K562 (cell line): ENCODE measurements around the gene GYPC. TPM values are rescaled to one million over a fixed set of nuclear protein-coding genes. Genes with fewer than 3 reads are reported as not detected.

Source experiments
- BRD9 ChIP-seq: fragments of 450-650 bp; IDR thresholded peaks from 2 replicates; pipeline ENCODE4 v1.6.1; 2018; ENCODE audit warnings: low read depth; ENCODE audit not compliant: partially characterized antibody
- C11orf30 ChIP-seq: fragments of 450-650 bp; IDR thresholded peaks from 2 replicates; pipeline ENCODE4 v1.6.1; 2016; ENCODE audit warnings: low read depth, mild to moderate bottlenecking
- FOXJ3 ChIP-seq: sonication (generic); formaldehyde crosslinking; IDR thresholded peaks from 2 replicates; pipeline ENCODE4 v1.4.0; 2020; ENCODE audit warnings: mild to moderate bottlenecking, missing genetic modification reagents
- GTF2F1 ChIP-seq: IDR thresholded peaks from 2 replicates; pipeline ENCODE4 v1.6.1; 2011; ENCODE audit warnings: low read depth, low read length, improper control_type of control experiment
- HDGF ChIP-seq: fragments of 450-650 bp; IDR thresholded peaks from 2 replicates; pipeline ENCODE4 v1.6.1; 2016
- NR4A1 ChIP-seq, 2 experiments: fragments of 250-450 bp in 1 of 2; fragments of 450-650 bp in 1 of 2; sonication (Bioruptor Pico) in 1 of 2; IDR thresholded peaks; 2 replicates each; pipeline versions ENCODE4 v1.4.0 to v1.6.1; 2016 to 2020; ENCODE audit warnings: mild to moderate bottlenecking in 2 of 2, missing compliant biosample characterization in 1 of 2, missing genetic modification characterization in 1 of 2, moderate library complexity in 1 of 2
- PHB2 ChIP-seq: fragments of 450-650 bp; IDR thresholded peaks from 2 replicates; pipeline ENCODE4 v1.6.1; 2017; ENCODE audit warnings: low read depth
- RBFOX2 ChIP-seq: fragments of 200-400 bp; formaldehyde crosslinking; IDR thresholded peaks from 2 replicates; pipeline ENCODE4 v1.6.1; 2017; ENCODE audit warnings: low read depth, mild to moderate bottlenecking, low read length, moderate library complexity
- RBM15 ChIP-seq: fragments of 200-400 bp; formaldehyde crosslinking; IDR thresholded peaks from 2 replicates; pipeline ENCODE4 v1.6.1; 2018; ENCODE audit warnings: mild to moderate bottlenecking, low read length, moderate library complexity; ENCODE audit not compliant: insufficient read depth
- RFX5 ChIP-seq: IDR thresholded peaks from 2 replicates; pipeline ENCODE4 v1.6.1; 2011; ENCODE audit warnings: low read depth, mild to moderate bottlenecking, improper control_type of control experiment, low read length
- TSC22D4 ChIP-seq: fragments of 450-650 bp; IDR thresholded peaks from 2 replicates; pipeline ENCODE4 v1.6.1; 2016; ENCODE audit warnings: missing genetic modification characterization, missing biosample characterization, control low read depth
- ZBTB1 ChIP-seq: sonication (generic); formaldehyde crosslinking; IDR thresholded peaks from 2 replicates; pipeline ENCODE4 v1.8.1; 2023; ENCODE audit warnings: missing genetic modification reagents, low read depth, mild to moderate bottlenecking, borderline replicate concordance
- ZNF165 ChIP-seq: fragments of 250-450 bp; sonication (Bioruptor Pico); IDR thresholded peaks from 2 replicates; pipeline ENCODE4 v1.4.0; 2020; ENCODE audit warnings: borderline replicate concordance
- ZNF57 ChIP-seq: fragments of 450-650 bp; formaldehyde crosslinking; IDR thresholded peaks from 2 replicates; pipeline ENCODE4 v1.4.0; 2020; ENCODE audit warnings: mild to moderate bottlenecking, moderate library complexity
- polyA plus RNA-seq, 8 experiments: library from polyadenylated mRNA; depleted of rRNA in 4 of 8; stranded (reverse) in 5 of 8; unstranded in 3 of 8; fragments of >200 nt; fragmentation: Nextera tagmentation in 2 of 8; fragmentation: Illumina TruSeq in 1 of 8; extraction: Ambion mirVana in 2 of 8; extraction: Trizol in 1 of 8; gene quantifications; 2 replicates each; pipeline versions ENCODE4 v1.2.1 to v1.2.3, GENCODE V29; 2011 to 2014; ENCODE audit warnings: inconsistent platforms in 1 of 8, missing spikeins in 1 of 8
- total RNA-seq, 7 experiments: library from RNA; depleted of rRNA in 6 of 7; stranded (reverse); fragments of >200 nt in 6 of 7; fragmentation: Illumina TruSeq in 2 of 7; extraction: Trizol in 2 of 7; gene quantifications; 2 replicates each; pipeline versions ENCODE4 v1.2.1 to v1.2.3, GENCODE V29; 2011 to 2021; ENCODE audit warnings: low replicate concordance in 1 of 7
- TF ChIP-seq, protein P1 (sequence below): sonication (generic); IDR thresholded peaks from 2 replicates; pipeline ENCODE4 v1.6.1; 2016
- TF ChIP-seq, protein P2 (sequence below): fragments of 250-450 bp; sonication (Bioruptor Pico); IDR thresholded peaks from 2 replicates; pipeline ENCODE4 v1.8.0; 2021; ENCODE audit warnings: mild to moderate bottlenecking, moderate library complexity
- TF ChIP-seq, protein P3 (sequence below): sonication (generic); formaldehyde crosslinking; IDR thresholded peaks from 2 replicates; pipeline ENCODE4 v1.8.1; 2023; ENCODE audit warnings: mild to moderate bottlenecking, missing genetic modification reagents
- TF ChIP-seq, protein P4 (sequence below): fragments of 150-350 bp; conservative IDR thresholded peaks from 2 replicates; pipeline ENCODE4 v1.6.1; 2014; ENCODE audit warnings: low read length
- TF ChIP-seq, protein P5 (sequence below): fragments of 450-650 bp; IDR thresholded peaks from 2 replicates; pipeline ENCODE4 v1.6.1; 2016; ENCODE audit warnings: antibody characterized with exemption

The GYPC gene
- total and polyA plus RNA-seq, 9 of the 15 experiments (the other 6 are each of a cell fraction or from before 2014, with no cell fraction given) = 50.6 to 282 (median 194) TPM

DNA sequence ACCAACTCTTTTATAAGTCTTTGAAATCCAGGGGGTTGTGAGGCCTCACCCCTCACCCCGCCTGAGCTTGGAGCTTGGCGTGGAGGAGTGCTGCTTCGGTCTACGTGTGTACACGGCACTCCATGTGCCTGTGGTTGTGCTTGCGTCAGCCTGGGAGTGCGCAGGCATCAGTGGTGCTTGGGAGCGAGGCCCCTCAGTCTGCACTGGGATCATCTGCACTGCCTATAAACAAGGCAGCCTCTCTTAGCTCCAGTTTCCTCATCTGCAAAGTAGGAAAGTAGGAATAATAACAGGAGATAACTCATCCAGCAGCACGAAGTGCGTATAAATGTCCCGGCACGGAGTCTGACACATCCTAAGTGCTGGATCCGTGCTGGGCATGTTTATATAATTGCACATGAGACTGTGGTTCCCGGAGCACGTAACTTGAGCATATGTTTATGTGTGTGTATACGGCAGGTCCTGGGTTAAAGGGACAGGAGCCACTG, 1.2 kb downstream of the GYPC start (continued):
- TF ChIP-seq C11orf30 (no peak), HDGF (0 out of 2 replicates have a peak, but pooled peaks have one; percentile 14), FOXJ3 (CRISPR knock-in tag) (no peak), NR4A1 (CRISPR knock-in tag; IDR thresholded peaks at IDR 0.05) (no peak), NR4A1 (tag; IDR thresholded peaks at IDR 0.05) (peak; percentile 45; the same call in 1 of the 2 replicates), ZNF57 (CRISPR knock-in tag) (no peak; the same call in 1 of the 2 replicates), PHB2 (no peak), RBFOX2 (no peak), ZNF165 (no peak), GTF2F1 (no peak), BRD9 (peak; percentile 47), RBM15 (no peak), TSC22D4 (no peak), RFX5 (no peak), ZBTB1 (CRISPR knock-in tag) (no peak)
- TF ChIP-seq, protein P1, sequence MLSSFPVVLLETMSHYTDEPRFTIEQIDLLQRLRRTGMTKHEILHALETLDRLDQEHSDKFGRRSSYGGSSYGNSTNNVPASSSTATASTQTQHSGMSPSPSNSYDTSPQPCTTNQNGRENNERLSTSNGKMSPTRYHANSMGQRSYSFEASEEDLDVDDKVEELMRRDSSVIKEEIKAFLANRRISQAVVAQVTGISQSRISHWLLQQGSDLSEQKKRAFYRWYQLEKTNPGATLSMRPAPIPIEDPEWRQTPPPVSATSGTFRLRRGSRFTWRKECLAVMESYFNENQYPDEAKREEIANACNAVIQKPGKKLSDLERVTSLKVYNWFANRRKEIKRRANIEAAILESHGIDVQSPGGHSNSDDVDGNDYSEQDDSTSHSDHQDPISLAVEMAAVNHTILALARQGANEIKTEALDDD = no peak
- TF ChIP-seq, protein P2, sequence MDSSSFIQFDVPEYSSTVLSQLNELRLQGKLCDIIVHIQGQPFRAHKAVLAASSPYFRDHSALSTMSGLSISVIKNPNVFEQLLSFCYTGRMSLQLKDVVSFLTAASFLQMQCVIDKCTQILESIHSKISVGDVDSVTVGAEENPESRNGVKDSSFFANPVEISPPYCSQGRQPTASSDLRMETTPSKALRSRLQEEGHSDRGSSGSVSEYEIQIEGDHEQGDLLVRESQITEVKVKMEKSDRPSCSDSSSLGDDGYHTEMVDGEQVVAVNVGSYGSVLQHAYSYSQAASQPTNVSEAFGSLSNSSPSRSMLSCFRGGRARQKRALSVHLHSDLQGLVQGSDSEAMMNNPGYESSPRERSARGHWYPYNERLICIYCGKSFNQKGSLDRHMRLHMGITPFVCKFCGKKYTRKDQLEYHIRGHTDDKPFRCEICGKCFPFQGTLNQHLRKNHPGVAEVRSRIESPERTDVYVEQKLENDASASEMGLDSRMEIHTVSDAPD = no peak
- TF ChIP-seq, protein P3, sequence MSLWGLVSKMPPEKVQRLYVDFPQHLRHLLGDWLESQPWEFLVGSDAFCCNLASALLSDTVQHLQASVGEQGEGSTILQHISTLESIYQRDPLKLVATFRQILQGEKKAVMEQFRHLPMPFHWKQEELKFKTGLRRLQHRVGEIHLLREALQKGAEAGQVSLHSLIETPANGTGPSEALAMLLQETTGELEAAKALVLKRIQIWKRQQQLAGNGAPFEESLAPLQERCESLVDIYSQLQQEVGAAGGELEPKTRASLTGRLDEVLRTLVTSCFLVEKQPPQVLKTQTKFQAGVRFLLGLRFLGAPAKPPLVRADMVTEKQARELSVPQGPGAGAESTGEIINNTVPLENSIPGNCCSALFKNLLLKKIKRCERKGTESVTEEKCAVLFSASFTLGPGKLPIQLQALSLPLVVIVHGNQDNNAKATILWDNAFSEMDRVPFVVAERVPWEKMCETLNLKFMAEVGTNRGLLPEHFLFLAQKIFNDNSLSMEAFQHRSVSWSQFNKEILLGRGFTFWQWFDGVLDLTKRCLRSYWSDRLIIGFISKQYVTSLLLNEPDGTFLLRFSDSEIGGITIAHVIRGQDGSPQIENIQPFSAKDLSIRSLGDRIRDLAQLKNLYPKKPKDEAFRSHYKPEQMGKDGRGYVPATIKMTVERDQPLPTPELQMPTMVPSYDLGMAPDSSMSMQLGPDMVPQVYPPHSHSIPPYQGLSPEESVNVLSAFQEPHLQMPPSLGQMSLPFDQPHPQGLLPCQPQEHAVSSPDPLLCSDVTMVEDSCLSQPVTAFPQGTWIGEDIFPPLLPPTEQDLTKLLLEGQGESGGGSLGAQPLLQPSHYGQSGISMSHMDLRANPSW (CRISPR knock-in tag) = no peak
- TF ChIP-seq, protein P4, sequence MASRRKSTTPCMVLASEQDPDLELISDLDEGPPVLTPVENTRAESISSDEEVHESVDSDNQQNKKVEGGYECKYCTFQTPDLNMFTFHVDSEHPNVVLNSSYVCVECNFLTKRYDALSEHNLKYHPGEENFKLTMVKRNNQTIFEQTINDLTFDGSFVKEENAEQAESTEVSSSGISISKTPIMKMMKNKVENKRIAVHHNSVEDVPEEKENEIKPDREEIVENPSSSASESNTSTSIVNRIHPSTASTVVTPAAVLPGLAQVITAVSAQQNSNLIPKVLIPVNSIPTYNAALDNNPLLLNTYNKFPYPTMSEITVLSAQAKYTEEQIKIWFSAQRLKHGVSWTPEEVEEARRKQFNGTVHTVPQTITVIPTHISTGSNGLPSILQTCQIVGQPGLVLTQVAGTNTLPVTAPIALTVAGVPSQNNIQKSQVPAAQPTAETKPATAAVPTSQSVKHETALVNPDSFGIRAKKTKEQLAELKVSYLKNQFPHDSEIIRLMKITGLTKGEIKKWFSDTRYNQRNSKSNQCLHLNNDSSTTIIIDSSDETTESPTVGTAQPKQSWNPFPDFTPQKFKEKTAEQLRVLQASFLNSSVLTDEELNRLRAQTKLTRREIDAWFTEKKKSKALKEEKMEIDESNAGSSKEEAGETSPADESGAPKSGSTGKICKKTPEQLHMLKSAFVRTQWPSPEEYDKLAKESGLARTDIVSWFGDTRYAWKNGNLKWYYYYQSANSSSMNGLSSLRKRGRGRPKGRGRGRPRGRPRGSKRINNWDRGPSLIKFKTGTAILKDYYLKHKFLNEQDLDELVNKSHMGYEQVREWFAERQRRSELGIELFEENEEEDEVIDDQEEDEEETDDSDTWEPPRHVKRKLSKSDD = no peak
- TF ChIP-seq, protein P5, sequence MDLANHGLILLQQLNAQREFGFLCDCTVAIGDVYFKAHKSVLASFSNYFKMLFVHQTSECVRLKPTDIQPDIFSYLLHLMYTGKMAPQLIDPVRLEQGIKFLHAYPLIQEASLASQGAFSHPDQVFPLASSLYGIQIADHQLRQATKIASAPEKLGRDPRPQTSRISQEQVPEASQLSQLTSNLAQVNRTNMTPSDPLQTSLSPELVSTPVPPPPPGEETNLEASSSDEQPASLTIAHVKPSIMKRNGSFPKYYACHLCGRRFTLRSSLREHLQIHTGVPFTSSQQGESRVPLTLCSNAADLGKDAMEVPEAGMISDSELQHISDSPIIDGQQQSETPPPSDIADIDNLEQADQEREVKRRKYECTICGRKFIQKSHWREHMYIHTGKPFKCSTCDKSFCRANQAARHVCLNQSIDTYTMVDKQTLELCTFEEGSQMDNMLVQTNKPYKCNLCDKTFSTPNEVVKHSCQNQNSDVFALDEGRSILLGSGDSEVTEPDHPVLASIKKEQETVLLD = no peak
